GM12878 (cell line): Measurements from ENCODE around the gene GPLD1. TPM values are rescaled to one million over a fixed set of nuclear protein-coding genes. Genes with fewer than 3 reads are reported as not detected.

Source experiments
- ATAC-seq: fragments of 200-7000 bp; cut with Tn5 transposase; 3 replicates; pipeline ENCODE4 v1.9.1; 2020; ENCODE audit warnings: mild to moderate bottlenecking, moderate library complexity
- BruUV-seq: library from RNA; stranded (reverse); fragments of 400-500 nt; replicated peaks from 2 replicates; lab custom pipeline; 2021; lab: Mats Ljungman, UMichigan
- CTCF ChIA-PET: fragments of 300-600 bp; sonication (Branson Sonifier 250); formaldehyde crosslinking; extraction: SDS; loops from one replicate; lab custom pipeline; 2021; ENCODE audit warnings: inconsistent platforms; lab: Yijun Ruan, JAX
- POLR2A ChIA-PET: fragments of 350-600 bp; formaldehyde crosslinking; extraction: SDS; loops from one replicate; lab custom pipeline; 2021; ENCODE audit warnings: inconsistent platforms; lab: Charles Lee
- RAD21 ChIA-PET: fragments of 300-600 bp; sonication (Branson Sonifier 250); formaldehyde crosslinking; loops from one replicate; lab custom pipeline; 2023; ENCODE audit warnings: antibody characterized with exemption; ENCODE audit not compliant: unreplicated experiment; lab: Charles Lee
- SMC1A ChIA-PET: fragments of 300-600 bp; sonication (Branson Sonifier 250); formaldehyde crosslinking; loops from one replicate; lab custom pipeline; 2023; ENCODE audit not compliant: unreplicated experiment, uncharacterized antibody; lab: Charles Lee
- DNase-seq: peaks from one replicate; pipeline ENCODE4 v3.0.0-alpha.2; 2011; ENCODE audit warnings: low read depth, low spot score
- FAIRE-seq: peaks from 3 replicates; lab custom pipeline; 2011; peaks lifted over from hg19 to GRCh38; lab: Jason Lieb, UNC
- H2AFZ ChIP-seq: 2 replicates; pipeline ENCODE4 v1.6.0; 2011; ENCODE audit warnings: low read depth, low read length, control low read depth; ENCODE audit not compliant: control insufficient read depth
- H3K27ac ChIP-seq: 2 replicates; pipeline ENCODE4 v1.5.1; 2011; ENCODE audit warnings: control low read depth; ENCODE audit not compliant: control insufficient read depth, insufficient read depth
- H3K27me3 ChIP-seq, 2 experiments: replicated peaks in 1 of 2; 2 replicates each; pipeline versions ENCODE4 v1.6.0 to v1.6.1; 2011; ENCODE audit warnings: low read length in 1 of 2; ENCODE audit not compliant: control insufficient read depth in 2 of 2, insufficient read depth in 2 of 2
- H3K36me3 ChIP-seq, 2 experiments: 2 replicates each; pipeline ENCODE4 v1.5.1; 2011; ENCODE audit warnings: low read length in 1 of 2; ENCODE audit not compliant: control insufficient read depth in 2 of 2, insufficient read depth in 2 of 2
- H3K4me1 ChIP-seq: 2 replicates; pipeline ENCODE4 v1.6.1; 2011; ENCODE audit warnings: mild to moderate bottlenecking, low read length, moderate library complexity, mixed read lengths; ENCODE audit not compliant: control insufficient read depth, insufficient read depth
- H3K4me2 ChIP-seq: 2 replicates; pipeline ENCODE4 v1.6.0; 2011; ENCODE audit warnings: control low read depth; ENCODE audit not compliant: control insufficient read depth, insufficient read depth
- H3K4me3 ChIP-seq: fragments of 200-600 bp; sonication (generic); 2 replicates; pipeline ENCODE4 v1.5.1; 2016
- H3K79me2 ChIP-seq: 2 replicates; pipeline ENCODE4 v1.6.0; 2011; ENCODE audit warnings: low read length; ENCODE audit not compliant: control insufficient read depth, insufficient read depth
- H3K9ac ChIP-seq: 2 replicates; pipeline ENCODE4 v1.8.0; 2011; ENCODE audit warnings: low read length, control low read depth, mixed read lengths; ENCODE audit not compliant: control insufficient read depth, insufficient read depth
- H3K9me3 ChIP-seq: replicated peaks from 3 replicates; pipeline ENCODE4 v1.5.1; 2011; ENCODE audit warnings: mild to moderate bottlenecking, low read length; ENCODE audit not compliant: control insufficient read depth, insufficient read depth
- H4K20me1 ChIP-seq: 2 replicates; pipeline ENCODE4 v1.6.0; 2011; ENCODE audit not compliant: control insufficient read depth, insufficient read depth
- ATF3 ChIP-seq: IDR thresholded peaks from 2 replicates; pipeline ENCODE4 v1.6.1; 2011; ENCODE audit warnings: low read depth, mild to moderate bottlenecking, low read length, moderate library complexity, borderline replicate concordance; ENCODE audit errors: extremely low read depth
- ATF7 ChIP-seq: fragments of 450-650 bp; IDR thresholded peaks from 2 replicates; pipeline ENCODE4 v1.6.1; 2016; ENCODE audit warnings: low read depth, mild to moderate bottlenecking
- BRCA1 ChIP-seq: IDR thresholded peaks from 2 replicates; pipeline ENCODE4 v1.6.1; 2011; ENCODE audit warnings: low read depth, low read length, improper control_type of control experiment
- CHD1 ChIP-seq: IDR thresholded peaks from 2 replicates; pipeline ENCODE4 v1.6.1; 2012; ENCODE audit warnings: low read depth, low read length, improper control_type of control experiment
- DPF2 ChIP-seq: fragments of 450-650 bp; IDR thresholded peaks from 2 replicates; pipeline ENCODE4 v1.6.1; 2017; ENCODE audit warnings: mild to moderate bottlenecking
- LARP7 ChIP-seq: fragments of 450-650 bp; IDR thresholded peaks from 2 replicates; pipeline ENCODE4 v1.6.1; 2017; ENCODE audit warnings: mild to moderate bottlenecking
- MTA3 ChIP-seq: IDR thresholded peaks from 2 replicates; pipeline ENCODE4 v1.6.1; 2012; ENCODE audit warnings: low read length, inconsistent platforms, borderline replicate concordance
- NR2C1 ChIP-seq: fragments of 450-650 bp; IDR thresholded peaks from 2 replicates; pipeline ENCODE4 v1.6.1; 2017; ENCODE audit warnings: antibody characterized with exemption, mild to moderate bottlenecking, moderate library complexity
- PML ChIP-seq: IDR thresholded peaks from 2 replicates; pipeline ENCODE4 v1.6.1; 2012; ENCODE audit warnings: low read length, inconsistent platforms
- POLR2A ChIP-seq: IDR thresholded peaks from 2 replicates; pipeline ENCODE4 v1.6.1; 2011; ENCODE audit warnings: low read depth, mild to moderate bottlenecking, low read length
- POLR2AphosphoS5 ChIP-seq: IDR thresholded peaks from 2 replicates; pipeline ENCODE4 v1.6.1; 2011; ENCODE audit warnings: mild to moderate bottlenecking, low read length, inconsistent platforms
- RCOR1 ChIP-seq: conservative IDR thresholded peaks from 2 replicates; pipeline ENCODE4 v1.6.1; 2012; ENCODE audit warnings: low read depth, low read length, improper control_type of control experiment
- SPI1 ChIP-seq: IDR thresholded peaks from 2 replicates; pipeline ENCODE4 v1.6.1; 2011; ENCODE audit warnings: low read depth, mild to moderate bottlenecking, low read length, moderate library complexity, borderline replicate concordance; ENCODE audit not compliant: insufficient read depth
- WGBS: methylation state at CpG from one replicate; pipeline ENCODE4 v1.1.6; 2016; ENCODE audit warnings: low lambda C conversion rate; ENCODE audit not compliant: insufficient replicate concordance, insufficient coverage; ENCODE audit errors: missing lambda C conversion rate; 5-methylcytosine and 5-hydroxymethylcytosine counted together
- in situ Hi-C: fragments of 300-500 bp; cut with MboI; formaldehyde crosslinking; loops from 9 replicates; pipeline ENCODE4 v1.14.3; 2018; ENCODE audit warnings: mixed read lengths
- intact Hi-C: fragments of 100-400 bp; cut with micrococcal nuclease; formaldehyde crosslinking; loops from one replicate; pipeline ENCODE4 v1.14.2; 2022; ENCODE audit not compliant: unreplicated experiment
- polyA plus RNA-seq, 11 experiments: library from polyadenylated mRNA; depleted of rRNA in 4 of 11; unstranded in 6 of 11; stranded (reverse) in 5 of 11; fragments of >200 nt; fragmentation: Nextera tagmentation in 4 of 11; fragmentation: Illumina TruSeq in 1 of 11; extraction: Ambion mirVana in 4 of 11; extraction: Trizol in 1 of 11; gene quantifications; 1 replicate in 1 of 11; 2 replicates in 10 of 11; pipeline versions ENCODE4 v1.2.1 to v1.2.3, GENCODE V29; 2011 to 2016; ENCODE audit warnings: inconsistent platforms in 2 of 11, missing spikeins in 2 of 11, low read depth in 1 of 11
- total RNA-seq, 4 experiments: library from RNA; depleted of rRNA in 3 of 4; stranded (reverse); fragments of >200 nt in 3 of 4; fragmentation: Illumina TruSeq in 1 of 4; extraction: Trizol in 1 of 4; gene quantifications; 2 replicates each; pipeline versions ENCODE4 v1.2.1 to v1.2.3, GENCODE V29; 2013 to 2021
- TF ChIP-seq, protein P1 (sequence below): IDR thresholded peaks from 2 replicates; pipeline ENCODE4 v1.6.1; 2011; ENCODE audit warnings: mild to moderate bottlenecking, low read depth, low read length, moderate library complexity; ENCODE audit not compliant: insufficient replicate concordance
- TF ChIP-seq, protein P2 (sequence below), 3 experiments: IDR thresholded peaks in 2 of 3; conservative IDR thresholded peaks in 1 of 3; 2 replicates each; pipeline ENCODE4 v1.5.1; 2011; ENCODE audit warnings: low read depth in 3 of 3, low read length in 3 of 3, mild to moderate bottlenecking in 3 of 3, control low read depth in 2 of 3, moderate library complexity in 2 of 3, inconsistent platforms in 1 of 3, mixed read lengths in 1 of 3; ENCODE audit not compliant: control insufficient read depth in 2 of 3, insufficient read depth in 1 of 3; ENCODE audit errors: extremely low read depth in 1 of 3
- TF ChIP-seq, protein P3 (sequence below): fragments of 450-650 bp; IDR thresholded peaks from 2 replicates; pipeline ENCODE4 v1.6.1; 2017; ENCODE audit warnings: mild to moderate bottlenecking, moderate library complexity

GPLD1 gene
- total and polyA plus RNA-seq, 10 of the 15 experiments (the other 5 are each of a cell fraction or from before 2014, with no cell fraction given) = 0.04 to 1.0 (median 0.69) TPM

DNA sequence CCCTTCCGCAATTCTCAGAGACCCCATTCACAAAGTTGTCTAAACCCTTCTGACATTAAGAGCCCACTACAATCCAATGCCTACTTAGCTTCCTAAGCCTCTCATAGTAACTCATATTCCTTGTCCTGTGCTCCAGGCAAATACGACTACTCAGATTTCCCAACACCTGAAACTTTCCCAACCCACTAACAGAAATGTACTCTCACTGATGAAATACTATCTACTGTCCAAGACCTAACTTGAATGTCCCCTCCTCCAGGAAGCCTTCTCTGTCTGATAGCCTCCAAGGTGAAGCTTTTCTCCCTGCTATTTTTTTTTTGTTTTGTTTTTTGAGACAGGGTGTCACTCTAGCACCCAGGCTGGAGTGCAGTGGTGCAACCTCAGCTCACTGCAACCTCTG is 30.4 kb downstream of the GPLD1 start:
- ATAC-seq = no peak
- no TSS peak for BruUV-seq
- TF ChIP-seq CHD1 (no peak), PML (no peak), ATF3 (no peak), ATF7 (no peak), RCOR1 (no peak), LARP7 (no peak), DPF2 (no peak), MTA3 (no peak), NR2C1 (no peak), BRCA1 (no peak), POLR2AphosphoS5 (no peak), POLR2A (no peak), SPI1 (no peak)
- TF ChIP-seq, protein P1, sequence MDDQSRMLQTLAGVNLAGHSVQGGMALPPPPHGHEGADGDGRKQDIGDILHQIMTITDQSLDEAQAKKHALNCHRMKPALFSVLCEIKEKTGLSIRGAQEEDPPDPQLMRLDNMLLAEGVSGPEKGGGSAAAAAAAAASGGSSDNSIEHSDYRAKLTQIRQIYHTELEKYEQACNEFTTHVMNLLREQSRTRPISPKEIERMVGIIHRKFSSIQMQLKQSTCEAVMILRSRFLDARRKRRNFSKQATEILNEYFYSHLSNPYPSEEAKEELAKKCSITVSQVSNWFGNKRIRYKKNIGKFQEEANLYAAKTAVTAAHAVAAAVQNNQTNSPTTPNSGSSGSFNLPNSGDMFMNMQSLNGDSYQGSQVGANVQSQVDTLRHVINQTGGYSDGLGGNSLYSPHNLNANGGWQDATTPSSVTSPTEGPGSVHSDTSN = no peak
- TF ChIP-seq, protein P2, sequence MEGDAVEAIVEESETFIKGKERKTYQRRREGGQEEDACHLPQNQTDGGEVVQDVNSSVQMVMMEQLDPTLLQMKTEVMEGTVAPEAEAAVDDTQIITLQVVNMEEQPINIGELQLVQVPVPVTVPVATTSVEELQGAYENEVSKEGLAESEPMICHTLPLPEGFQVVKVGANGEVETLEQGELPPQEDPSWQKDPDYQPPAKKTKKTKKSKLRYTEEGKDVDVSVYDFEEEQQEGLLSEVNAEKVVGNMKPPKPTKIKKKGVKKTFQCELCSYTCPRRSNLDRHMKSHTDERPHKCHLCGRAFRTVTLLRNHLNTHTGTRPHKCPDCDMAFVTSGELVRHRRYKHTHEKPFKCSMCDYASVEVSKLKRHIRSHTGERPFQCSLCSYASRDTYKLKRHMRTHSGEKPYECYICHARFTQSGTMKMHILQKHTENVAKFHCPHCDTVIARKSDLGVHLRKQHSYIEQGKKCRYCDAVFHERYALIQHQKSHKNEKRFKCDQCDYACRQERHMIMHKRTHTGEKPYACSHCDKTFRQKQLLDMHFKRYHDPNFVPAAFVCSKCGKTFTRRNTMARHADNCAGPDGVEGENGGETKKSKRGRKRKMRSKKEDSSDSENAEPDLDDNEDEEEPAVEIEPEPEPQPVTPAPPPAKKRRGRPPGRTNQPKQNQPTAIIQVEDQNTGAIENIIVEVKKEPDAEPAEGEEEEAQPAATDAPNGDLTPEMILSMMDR (IDR thresholded peaks at IDR 0.05 in 2 of 3, conservative IDR thresholded peaks at IDR 0.05 in 1 of 3; ENCODE audit: control insufficient read depth in 2 of 3, extremely low read depth in 1 of 3, insufficient read depth in 1 of 3, low read depth in 3 of 3, low read length in 3 of 3) = no peak
- TF ChIP-seq, protein P3, sequence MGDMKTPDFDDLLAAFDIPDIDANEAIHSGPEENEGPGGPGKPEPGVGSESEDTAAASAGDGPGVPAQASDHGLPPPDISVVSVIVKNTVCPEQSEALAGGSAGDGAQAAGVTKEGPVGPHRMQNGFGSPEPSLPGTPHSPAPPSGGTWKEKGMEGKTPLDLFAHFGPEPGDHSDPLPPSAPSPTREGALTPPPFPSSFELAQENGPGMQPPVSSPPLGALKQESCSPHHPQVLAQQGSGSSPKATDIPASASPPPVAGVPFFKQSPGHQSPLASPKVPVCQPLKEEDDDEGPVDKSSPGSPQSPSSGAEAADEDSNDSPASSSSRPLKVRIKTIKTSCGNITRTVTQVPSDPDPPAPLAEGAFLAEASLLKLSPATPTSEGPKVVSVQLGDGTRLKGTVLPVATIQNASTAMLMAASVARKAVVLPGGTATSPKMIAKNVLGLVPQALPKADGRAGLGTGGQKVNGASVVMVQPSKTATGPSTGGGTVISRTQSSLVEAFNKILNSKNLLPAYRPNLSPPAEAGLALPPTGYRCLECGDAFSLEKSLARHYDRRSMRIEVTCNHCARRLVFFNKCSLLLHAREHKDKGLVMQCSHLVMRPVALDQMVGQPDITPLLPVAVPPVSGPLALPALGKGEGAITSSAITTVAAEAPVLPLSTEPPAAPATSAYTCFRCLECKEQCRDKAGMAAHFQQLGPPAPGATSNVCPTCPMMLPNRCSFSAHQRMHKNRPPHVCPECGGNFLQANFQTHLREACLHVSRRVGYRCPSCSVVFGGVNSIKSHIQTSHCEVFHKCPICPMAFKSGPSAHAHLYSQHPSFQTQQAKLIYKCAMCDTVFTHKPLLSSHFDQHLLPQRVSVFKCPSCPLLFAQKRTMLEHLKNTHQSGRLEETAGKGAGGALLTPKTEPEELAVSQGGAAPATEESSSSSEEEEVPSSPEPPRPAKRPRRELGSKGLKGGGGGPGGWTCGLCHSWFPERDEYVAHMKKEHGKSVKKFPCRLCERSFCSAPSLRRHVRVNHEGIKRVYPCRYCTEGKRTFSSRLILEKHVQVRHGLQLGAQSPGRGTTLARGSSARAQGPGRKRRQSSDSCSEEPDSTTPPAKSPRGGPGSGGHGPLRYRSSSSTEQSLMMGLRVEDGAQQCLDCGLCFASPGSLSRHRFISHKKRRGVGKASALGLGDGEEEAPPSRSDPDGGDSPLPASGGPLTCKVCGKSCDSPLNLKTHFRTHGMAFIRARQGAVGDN = no peak

More for the DNA sequence above, 30.4 kb downstream of the GPLD1 start:
- FAIRE-seq = no peak
- WGBS = 50% methylated on average over 2 of the region's 2 CpGs
- Histone ChIP-seq H3K4me2 (no peak overlapping the region), H3K36me3 (no peaks in the 10 kb centered on the region), H3K9me3 (no peaks in the 10 kb centered on the region), H3K4me3 (no peak overlapping the region), H3K27ac (no peak overlapping the region), H3K79me2 (no peaks in the 10 kb centered on the region), H3K9ac (no peak overlapping the region), H2AFZ (no peak overlapping the region), H3K4me1 (no peaks in the 10 kb centered on the region), H3K27me3 (no peaks in the 10 kb centered on the region), H4K20me1 (no peaks in the 10 kb centered on the region)
- POLR2A ChIA-PET = no interaction called here
- no peak for DNase-seq
- SMC1A ChIA-PET = interaction anchor here (0.6 to 1.0 kb wide), 2 partner anchors 13 to 16 kb away, joined by 3 read pairs; no protein-coding TSS in a partner anchor
- in situ Hi-C loops = no loop called here
- RAD21 ChIA-PET = no interaction called here
- intact Hi-C loops = no loop called here
- CTCF ChIA-PET = no interaction called here
